ENCODE results near the gene CASP5.

- TF ChIP-seq CTCF (IDR thresholded peaks at IDR 0.05; ENCODE audit: low read depth, low read length) (no peak), EZH2phosphoT487 (IDR thresholded peaks at IDR 0.05; ENCODE audit: low read depth) (no peak)
Observed at GRCh38 chr11:104979839-104980238, 43.1 kb downstream of the CASP5 start.
